Left ventricle myocardium superior (tissue), 1 donor: ENCODE data around the gene HAGH. TPM values are rescaled to one million over a fixed set of nuclear protein-coding genes. Genes with fewer than 3 reads are reported as not detected.

Experiments used
- ATAC-seq: fragments of 200-7000 bp; cut with Tn5 transposase; one replicate; pipeline ENCODE4 v1.9.1; 2020; ENCODE audit warnings: mild to moderate bottlenecking, moderate library complexity
- DNase-seq: peaks from one replicate; pipeline ENCODE4 v3.0.0-alpha.2; 2020
- intact Hi-C: fragments of 100-400 bp; cut with micrococcal nuclease; formaldehyde crosslinking; loops from one replicate; pipeline ENCODE4 v1.11.0; 2022
- total RNA-seq: library from RNA; stranded (reverse); fragmentation: NEBNext Ultra II Directional; extraction: Animal tissue kit (Norgen Biotek cat#: 25700); gene quantifications from one replicate; pipeline ENCODE4 v1.2.1, GENCODE V29; 2021
- donor health status: DM: no; HTN: yes; CAD: no; lungs with severe emphysema.

The HAGH gene
- total RNA-seq, 1 donor from 2014 or later = 182 TPM

DNA sequence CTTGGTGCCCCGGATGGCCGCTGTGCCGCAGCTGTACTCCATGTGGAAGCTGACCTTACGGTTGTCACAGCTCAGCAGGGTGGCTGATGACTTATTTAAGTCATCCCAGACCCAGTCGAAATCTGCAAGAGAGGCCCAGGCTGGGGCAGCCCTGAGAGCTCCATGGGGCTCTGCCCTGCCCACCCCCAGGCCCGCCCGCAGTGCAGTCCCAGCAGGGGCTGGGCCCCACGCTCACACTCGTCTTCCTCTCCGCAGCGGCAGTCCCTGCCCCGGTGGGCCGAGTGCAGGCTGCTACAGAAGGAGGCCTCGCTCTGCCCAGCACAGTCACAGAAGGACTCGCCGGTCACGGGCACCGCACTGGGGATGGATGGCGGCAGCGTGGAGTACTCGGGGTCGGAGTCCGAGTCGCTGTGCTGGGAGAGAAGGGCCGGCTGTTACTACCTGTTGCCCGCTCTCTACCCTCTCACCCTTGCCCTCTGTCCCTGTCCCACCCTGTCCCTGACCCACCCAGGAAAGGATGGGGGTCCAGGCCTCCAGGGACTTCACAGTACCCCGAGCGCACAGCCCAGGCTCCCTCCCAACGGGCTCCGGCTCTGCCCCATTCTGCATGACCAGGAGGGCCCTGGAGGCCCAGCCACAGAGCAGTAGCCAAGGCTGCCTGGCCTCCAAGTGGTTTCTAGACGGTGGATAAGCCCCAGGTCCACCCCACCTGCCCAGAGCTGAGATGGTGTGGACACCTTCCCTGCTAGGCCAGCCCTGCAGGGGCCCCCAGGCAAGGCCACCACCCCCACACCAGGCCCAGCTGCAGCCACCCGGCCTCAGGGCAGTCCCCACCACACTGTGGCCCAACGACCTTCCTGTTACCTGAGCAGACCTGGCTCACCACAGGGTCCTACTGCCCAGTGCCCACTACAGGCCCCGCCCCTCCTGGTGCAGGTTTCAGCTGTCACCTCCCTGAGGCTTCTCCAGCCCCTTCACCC is 48.1 kb downstream of the HAGH start:
- DNase-seq = no peak
- intact Hi-C loops = no loop called here
- ATAC-seq = no peak

DNA sequence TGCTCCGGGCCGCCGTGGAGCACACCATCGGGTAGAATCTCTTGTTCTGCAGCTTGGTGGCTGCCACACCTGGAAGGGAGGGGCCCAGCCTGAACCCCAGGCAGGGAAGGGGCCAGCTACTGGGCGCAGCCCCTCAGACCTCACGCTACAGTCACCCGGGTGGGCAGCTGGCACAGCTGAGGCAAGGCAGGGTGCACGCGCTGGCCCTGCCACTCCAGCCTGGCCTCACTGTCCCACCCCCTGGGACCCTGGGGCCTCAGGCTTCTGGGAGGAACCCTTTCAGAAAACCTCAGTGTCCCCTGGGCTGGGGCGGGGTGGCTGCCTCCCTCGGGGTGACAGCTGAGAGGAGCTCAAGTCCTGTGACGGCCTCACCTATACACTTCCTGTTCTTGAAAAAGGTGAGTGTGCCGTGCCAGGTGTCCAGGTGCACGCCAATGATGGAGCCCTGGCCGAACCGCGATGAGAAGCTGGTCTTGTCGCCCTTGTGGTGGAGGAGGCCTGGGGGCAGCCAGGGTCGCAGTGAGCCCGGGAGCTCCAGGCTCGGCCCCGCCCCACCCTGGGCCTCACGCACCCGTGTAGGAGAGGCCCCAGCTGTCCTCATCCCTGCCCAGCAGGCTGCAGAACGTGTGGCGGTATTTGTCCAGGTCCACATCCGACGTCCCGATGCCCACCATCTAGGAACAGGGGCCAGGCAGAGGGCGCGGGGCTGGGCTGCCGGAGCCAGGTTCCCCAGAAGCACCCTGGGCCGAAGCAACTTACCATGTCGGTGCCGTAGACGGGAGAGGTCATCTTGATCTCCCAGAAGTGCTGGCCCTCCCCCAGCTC is 49.0 kb downstream of the HAGH start:
- ATAC-seq (no peak), DNase-seq (peak; percentile 41)
- intact Hi-C loops = no loop called here

DNA sequence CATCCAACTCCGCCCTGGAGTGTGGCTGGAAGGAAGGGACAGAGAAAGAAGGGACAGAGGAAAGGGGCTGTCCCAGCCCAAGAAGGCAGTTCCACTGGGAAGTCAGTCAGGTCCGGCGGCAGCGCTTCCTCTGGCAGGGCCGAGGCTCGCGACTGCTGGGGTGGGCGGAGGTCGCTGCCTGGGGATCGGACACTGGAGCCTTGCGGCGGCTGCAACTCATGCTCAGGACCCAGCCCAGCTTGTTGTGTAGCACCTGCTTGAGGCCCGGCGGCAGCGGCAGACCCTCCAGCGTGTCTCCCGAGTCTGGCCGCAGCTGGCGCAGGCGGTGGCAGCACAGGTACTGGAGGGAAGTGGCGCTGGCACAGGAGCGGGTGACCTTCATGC is 49.6 kb downstream of the HAGH start:
- intact Hi-C loops = no loop called here
- DNase-seq (peak; percentile 33), ATAC-seq (no peak)

DNA sequence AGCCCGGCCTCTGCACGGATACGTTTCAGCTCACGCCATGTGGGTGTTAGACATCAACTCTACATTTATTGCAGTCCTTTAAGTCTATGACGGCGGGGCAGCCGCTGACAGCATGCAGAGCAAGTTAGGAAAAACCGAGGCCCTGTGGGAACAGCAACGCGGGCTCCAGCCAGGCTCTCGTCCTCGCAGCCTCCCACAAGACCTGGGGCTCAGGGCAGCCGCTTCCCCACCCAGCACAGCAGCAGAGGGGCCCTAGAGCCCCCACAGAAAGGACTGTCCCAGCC is 50.0 kb downstream of the HAGH start:
- DNase-seq (no peak), ATAC-seq (no peak)
- intact Hi-C loops = no loop called here

DNA sequence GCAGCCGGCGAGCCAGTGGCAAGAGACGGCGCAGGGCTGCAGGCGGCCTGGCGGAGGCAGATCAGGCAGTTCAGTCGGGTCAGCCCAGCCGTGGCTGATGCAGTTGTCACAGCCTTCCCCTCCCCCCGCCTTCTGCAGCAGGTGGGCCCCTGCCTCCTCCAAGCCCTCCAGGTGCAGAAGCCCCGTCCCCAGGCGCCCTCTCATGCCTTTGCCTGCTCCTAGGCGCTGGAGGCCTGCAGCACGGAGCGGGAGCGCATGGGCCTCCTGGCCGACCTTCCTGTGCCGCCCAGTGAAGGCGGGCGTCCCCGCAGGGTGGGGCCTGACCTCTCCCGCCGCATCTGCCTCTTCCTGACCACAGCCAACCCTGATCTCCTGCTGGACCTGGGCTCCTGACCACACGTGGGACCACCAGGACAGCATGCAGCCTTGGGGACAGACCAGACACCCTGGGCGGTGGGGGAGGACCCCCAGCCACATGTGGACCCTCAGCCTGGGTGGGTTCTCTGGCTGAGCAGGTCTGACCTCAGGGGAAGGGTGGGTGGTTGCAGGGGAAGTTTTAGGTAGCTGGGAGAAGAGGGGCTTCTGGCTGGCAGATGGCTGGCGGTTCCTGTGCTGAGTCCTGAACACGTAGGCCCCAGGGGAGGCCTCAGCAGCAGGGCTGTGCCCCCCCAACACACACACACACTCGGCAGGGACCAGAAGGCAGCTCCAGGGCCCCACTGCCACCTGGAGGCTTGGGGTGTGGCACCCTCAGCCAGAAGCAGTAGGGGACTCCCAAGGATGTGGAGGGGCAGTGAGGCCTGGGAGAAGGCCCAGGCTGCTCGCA is 50.6 kb downstream of the HAGH start:
- no peak for DNase-seq
- intact Hi-C loops = no loop called here

DNA sequence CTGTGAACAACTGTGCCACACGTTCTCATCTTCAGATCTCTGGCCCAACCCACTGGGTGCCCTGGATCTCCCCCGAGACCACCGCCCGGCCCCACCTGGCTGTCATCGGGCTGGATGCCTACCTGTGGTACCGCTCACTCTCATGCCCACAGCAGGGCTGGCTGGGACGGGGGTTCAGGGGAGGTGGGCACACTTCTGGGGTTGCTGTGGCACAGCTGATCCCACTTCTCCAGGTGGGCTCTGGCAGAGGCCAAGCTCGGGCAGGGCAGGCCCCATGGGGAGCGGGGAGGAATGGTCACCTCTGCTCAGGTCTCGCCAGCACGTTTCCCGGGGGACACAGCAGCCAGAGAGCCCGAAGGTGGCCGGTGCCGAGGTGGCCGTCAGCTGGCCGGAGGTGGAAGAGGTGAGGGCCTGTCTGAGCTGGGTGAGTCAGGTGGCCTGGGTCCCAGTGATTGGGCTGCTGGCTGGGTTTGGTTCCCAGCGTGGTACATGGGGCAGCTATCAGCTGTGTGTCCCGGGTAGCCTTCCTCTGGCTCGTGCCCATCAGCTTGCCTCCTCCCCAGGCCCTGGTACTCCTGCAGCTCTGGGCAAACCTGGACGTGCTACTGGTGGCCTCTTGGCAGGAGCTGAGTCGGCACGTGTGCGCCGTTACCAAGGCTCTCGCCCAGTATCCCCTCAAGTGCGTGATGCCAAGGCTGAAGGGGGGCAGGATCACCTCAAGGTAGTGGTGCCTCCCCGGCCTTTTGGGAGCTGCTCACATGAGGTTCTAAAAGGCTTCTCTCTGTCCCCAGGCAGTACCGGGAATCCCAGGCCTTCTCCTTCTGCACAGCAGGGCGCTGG is 51.4 kb downstream of the HAGH start:
- no peak for ATAC-seq
- intact Hi-C loops = no loop called here
- no peak for DNase-seq

More for the DNA sequence above, 50.6 kb downstream of the HAGH start:
- no peak for ATAC-seq

DNA sequence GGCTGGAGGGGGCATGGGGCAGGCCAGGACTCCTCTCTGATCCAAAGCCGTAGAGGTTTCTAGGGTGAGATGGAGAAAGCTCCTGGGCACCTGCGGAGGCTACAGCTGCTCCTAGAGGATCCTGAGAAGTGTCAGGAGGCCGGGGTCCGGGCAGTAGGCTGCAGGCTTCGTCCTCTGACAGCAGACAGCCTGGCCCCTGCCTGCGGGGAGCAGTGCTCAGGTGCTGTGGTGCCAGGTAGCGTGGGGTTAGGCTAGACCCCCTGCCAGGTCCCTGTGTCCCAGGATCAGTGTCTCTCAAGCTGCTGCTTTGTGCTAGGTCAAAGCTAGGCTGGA is 52.2 kb downstream of the HAGH start:
- no peak for DNase-seq
- intact Hi-C loops = no loop called here
- ATAC-seq = no peak

DNA sequence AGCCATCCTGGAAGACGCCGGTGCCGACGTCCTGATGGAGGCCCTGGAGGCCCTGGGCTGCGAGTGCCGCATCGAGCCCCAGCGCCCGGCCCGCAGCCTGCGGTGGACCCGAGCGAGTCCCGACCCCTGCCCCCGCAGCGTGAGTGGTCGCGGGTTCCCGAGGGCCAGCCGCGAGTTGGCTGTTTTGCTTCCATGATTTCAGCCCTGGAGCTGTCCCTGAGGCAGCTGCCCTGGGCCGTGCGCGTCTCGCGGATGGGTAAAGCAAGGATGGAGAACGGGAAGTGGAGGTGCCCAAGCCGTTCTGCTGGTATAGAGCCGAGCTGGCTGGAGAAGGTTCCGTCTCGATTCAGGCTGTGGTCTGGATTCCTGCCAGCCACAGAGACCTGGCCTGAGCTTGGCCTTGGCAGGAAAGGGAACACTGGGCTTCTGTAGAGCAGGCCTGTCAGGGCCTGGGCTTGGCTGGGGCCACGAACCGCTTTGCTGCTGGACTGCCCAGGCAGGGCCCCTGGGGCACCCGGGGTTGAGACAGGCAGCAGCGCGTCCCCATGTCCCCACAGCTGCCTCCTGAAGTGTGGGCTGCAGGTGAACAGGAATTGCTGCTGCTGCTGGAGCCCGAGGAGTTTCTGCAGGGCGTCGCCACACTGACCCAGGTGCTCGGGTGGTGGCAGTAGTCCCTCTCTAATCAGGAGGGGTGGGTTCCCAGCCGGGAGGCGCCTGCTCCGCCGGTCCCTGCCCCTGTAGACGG is 52.8 kb downstream of the HAGH start:
- DNase-seq (peak; percentile 54), ATAC-seq (no peak)
- intact Hi-C loops = no loop called here

DNA sequence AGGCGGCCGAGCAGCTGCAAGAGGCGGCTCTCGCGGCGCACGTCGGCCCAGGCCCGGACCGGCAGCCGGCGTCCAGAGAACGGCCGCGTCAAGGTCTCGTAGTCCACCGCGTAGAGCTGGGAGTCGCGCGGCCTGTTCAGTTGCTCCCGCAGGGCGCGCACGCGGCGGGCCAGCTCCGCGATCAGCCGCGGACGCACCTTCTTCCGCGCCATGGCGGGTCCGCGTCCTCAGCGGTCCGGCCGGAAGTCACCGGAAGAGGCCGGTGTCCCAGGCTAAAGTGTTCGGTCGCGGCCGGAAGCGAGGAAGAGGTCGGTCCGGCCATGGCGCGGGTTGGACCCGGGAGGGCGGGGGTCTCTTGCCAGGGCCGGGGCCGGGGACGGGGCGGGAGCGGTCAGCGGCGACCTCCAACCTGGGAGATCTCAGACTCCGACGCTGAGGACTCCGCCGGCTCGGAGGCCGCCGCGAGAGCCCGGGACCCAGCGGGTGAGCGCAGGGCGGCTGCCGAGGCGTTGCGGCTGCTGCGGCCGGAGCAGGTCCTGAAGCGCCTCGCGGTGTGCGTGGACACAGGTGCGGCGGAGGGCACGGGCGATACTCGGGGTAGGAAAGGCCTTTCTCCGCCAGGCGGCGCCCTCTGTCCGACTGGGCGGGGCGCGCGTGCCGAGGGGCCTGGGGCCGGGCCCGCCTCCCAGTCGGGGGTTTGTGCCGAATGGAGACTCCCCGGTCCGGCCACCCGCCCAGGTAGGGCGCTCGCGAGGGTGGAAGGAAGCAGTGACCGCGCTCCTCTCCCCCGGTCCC is 53.5 kb downstream of the HAGH start, which contains the start of gene MRPS34:
Gene MRPS34 (minus strand): TSS at position 227 of the 795 bp plus-strand sequence. CDS start 15 bp downstream, at position 212.
- ATAC-seq (peak; percentile 72), DNase-seq (peak; percentile 90)
- intact Hi-C loops = no loop called here

DNA sequence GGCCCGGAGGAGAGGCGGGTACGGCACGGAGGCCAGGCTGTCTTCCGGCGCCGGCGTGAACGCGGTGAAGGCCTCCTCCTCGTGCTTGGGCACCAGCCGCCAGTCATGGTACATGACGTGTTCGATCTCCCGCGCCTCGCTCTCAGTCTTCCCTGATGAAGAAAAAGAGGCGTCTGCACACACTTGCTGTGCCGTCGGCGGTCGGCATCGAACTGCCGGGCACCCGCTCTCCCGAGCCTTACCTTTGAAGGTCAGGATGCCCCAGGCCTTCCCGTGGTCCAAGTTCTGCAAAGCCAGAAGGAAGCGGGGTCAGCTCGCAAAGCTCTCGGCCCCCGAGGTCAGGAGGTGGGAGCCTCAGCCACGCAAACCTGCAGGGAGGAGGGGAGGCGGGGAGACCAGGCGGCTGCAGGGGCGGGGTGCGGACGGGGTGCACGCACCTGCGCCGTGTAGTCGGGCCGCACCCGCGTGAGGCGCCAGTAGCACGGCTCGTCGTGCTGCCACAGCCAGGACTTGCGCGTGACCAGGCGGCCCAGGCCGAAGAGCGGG is 54.2 kb downstream of the HAGH start, which contains the start of gene EME2:
Gene EME2 (plus strand): TSS at position 449 of the 546 bp plus-strand sequence. CDS start 418 bp downstream, outside the sequence.
- DNase-seq (no peak), ATAC-seq (peak; percentile 0)
- intact Hi-C loops = no loop called here

DNA sequence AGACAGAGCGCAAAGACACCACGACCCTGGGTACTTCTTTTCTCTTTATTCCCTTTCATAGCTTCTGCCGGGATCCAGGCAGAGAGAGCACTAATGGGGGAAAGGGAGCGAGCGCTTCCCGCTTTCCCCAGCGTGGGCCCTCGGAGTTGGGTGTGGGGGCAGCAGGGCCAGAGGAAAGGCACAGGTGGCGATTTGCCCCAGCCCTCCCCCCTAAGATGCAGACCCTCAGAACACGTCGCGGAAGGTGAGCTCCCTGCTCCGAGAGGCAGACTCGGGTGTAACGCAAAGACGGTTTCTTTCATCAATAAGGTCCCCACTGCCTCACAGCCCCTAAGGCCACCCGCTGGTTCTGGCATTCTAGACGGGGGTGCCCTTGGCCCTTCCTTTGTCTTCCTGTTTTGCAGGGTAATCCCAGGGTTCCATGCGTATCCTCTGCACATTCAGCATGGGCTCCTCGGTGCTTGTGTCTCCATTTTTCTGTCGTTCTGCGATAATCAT is 54.7 kb downstream of the HAGH start:
- intact Hi-C loops = no loop called here

DNA sequence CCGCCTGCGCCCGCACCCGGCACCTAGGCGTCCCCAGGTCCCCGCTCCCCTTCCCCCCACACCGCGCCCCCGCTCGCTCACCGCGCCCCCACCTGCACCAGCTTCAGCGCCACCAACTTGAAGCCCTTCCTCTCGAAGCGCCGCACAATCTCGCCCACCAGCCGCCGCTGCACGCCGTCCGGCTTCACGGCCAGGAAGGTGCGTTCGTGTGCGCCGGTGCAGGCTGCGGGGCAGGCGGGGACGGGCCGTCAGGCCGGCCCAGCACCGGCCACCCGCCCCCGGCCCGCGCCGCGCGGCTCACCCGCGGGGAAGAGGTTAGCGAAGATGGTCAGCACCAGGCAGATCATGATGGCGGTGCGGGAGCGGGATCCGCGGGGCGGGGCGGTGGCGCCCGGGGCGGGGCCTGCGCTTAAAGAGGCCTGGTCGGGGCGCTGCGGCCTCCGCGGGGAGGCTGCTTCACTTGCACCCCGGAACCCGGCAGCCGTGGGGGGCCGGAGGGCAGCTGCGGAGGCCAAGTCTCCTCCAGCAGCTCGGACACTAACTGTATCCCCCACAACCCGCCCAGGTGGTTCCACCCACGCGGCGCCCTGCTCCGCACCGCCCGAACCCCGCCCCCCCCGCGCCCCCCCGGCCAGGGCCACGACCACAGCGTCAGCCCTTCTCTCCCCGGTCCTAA is 55.3 kb downstream of the HAGH start, which contains the start of gene NME3:
Gene NME3 (minus strand): TSS at position 356 of the 676 bp plus-strand sequence. CDS start 9 bp downstream, at position 347.
- intact Hi-C loops = no loop called here
- DNase-seq (peak; percentile 92), ATAC-seq (peak; percentile 64)

More for the DNA sequence above, 54.7 kb downstream of the HAGH start:
- ATAC-seq (no peak), DNase-seq (no peak)

DNA sequence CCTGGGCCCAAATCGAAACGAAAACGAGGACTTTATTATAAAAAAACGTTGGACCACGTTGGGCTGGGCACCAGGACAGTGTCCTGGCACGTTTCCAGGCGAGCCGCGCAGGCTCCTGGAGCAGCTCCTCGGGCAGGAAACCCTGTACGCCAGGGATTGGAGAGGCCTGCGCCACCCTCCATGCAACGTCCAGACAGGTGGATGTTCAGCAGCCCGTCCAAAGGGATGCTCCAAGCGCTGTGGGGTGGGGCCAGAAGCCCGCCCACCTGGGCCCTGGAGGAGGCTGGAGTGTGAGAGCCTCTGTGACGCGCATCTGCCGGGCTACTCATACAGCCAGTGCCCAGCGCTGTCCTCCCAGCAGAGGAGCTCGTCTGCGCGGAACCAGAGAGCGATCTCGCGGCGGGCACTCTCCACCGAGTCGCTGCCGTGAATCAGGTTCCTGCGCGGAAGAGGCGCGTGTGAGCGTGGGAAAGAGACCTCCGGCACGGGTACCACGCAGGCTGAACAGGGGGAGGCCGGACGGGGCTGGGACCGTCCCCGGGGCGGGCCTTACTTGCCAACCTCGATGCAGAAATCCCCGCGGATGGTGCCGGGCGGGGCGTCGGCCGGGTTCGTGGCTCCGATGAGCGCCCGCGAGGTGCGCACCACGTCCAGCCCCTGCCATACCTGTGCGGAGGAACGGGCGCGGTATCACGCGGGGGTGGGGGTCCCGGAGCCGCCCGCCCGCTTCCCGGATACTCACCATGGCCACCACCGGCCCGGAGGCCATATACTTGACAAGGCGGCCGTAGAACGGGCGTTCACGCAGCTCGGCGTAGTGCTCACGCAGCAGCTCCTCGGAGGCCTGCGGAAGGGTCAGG is 56.1 kb downstream of the HAGH start:
- peak; percentile 13 for ATAC-seq
- peak; percentile 79 for DNase-seq
- intact Hi-C loops = no loop called here

DNA sequence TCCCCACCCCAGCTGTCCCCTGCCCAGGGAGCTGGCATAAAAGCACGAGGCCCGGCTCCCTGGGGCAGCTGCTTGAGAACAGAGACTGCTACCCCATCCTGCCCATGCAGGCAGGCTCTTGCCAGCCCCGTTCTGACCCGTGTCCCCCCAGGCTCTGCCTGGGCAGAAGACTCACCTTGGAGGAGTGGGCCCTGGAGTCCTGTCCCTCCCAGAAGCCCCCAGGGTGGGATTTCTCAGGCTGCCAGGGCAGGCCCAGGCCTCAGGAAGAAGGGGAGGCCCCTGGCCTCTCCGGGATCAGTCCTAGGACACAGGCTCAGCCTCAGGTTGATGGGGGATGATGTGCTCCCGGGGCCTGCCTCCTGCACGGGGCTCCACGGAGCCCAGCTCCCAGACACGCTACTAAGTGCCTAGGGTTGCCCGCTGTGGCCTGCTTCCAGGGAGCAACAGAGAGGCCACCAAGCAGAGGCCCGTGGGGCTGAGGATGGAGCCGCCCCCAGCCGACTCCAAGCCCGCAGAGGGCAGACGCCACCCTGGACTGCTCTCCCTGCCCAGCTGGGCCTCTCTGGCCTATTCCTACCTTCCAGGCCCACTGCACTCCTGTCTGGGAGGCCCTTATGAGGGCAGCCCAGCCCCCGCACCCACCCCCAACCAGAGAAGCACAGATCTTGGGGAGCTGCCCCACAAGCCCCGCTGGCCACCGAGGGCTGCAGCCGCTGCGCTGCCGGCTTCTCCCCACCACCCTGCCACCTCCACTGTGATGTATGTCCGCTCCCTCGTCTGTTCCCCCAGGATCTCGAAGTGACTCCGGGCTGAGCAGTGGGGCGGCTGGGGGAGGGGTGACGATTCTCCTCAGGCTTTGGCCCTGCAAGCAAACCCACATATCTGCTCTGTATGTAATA is 57.0 kb downstream of the HAGH start:
- intact Hi-C loops = no loop called here
- DNase-seq (no peak), ATAC-seq (no peak)
